ENCODE data around the gene RBFOX2.

DNA sequence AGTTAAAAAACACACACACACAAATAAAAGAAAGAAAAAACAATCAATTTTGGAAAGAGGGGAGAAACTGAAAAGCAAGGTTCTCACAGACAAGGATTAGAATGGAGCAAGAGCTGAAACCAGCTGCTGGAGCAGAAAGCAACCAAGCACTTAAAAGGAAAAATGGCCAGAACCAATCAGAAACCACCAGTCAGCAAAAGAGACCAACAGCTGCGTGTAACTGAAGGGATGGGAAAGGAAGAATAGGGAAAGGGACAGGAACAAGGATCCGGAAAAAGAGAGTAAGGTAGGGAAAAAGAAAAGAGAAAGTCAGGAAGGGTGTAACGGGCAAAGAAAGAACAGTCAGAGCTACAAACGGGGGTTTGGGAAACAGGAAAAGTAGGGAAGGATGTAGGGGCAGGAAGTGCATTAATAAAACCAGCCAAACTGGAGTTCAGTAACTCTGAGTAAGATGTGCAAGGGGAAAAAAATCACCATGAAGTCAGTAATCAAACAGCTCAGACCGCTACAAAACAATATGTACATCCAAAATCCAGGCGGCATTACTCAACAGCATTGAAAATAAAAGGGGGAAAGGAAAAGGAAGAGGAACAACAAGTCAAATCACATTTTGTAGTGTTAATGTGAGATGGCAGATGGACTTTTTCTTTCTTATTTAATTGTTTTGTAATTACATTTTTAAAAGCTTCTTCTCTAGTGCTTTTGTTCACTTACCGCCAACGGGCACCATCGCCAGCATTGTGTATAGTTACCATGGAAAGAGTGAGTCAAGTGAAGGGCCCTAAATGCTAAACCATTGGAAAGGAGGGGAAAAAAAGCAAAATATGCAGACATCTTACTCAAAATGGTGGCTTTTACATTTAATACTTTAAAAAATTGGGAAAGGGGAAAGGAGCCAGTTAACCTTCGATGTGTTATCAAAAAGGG lies 261.7 kb downstream of the RBFOX2 start:
- TF ChIP-seq, protein P1, sequence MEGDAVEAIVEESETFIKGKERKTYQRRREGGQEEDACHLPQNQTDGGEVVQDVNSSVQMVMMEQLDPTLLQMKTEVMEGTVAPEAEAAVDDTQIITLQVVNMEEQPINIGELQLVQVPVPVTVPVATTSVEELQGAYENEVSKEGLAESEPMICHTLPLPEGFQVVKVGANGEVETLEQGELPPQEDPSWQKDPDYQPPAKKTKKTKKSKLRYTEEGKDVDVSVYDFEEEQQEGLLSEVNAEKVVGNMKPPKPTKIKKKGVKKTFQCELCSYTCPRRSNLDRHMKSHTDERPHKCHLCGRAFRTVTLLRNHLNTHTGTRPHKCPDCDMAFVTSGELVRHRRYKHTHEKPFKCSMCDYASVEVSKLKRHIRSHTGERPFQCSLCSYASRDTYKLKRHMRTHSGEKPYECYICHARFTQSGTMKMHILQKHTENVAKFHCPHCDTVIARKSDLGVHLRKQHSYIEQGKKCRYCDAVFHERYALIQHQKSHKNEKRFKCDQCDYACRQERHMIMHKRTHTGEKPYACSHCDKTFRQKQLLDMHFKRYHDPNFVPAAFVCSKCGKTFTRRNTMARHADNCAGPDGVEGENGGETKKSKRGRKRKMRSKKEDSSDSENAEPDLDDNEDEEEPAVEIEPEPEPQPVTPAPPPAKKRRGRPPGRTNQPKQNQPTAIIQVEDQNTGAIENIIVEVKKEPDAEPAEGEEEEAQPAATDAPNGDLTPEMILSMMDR (IDR thresholded peaks at IDR 0.05; ENCODE audit: low read length) = no peak
- TF ChIP-seq EZH2 (IDR thresholded peaks at IDR 0.05; ENCODE audit: borderline replicate concordance, low read length) = no peak

Data from OCI-LY1 (cell line).